Measurements from ENCODE around the gene FBLN2.
"Not testable (repeated sequence)": the region's sequence is repeated elsewhere in the genome, so short reads cannot be mapped to it uniquely, and the experiment has no call there.

Gene FBLN2

DNA sequence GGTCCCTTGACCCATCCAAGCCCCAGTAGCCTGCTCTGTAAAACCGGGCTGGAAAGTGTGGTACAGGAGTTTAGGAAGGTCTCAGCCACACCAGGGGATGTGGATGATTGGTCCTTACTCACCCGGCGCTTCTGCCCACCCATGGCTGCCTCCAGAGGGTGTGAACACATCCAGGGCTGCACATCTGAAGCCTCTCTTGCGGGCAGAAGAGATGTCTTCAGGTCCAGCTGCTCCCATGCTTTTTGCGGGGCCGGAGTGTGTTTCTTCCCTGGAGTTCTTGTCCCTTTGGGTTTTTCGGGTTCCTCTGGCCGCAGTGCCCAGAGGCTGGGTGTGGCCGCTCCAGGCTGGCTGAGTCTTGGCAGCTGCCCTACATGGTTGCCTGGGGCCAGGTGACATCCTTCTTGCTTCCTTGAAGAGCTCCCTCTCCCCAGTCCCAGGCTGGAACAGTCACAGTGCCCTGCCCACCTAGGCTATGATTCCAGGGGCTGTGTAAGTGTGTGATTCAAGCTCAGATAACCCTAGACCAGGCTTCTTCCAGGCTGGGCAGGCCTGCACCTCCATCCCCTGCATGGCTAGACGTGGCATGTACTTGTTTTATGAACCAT, 34.9 kb upstream of the FBLN2 start:
- no peak for DNase-seq (ENCODE audit: low read depth)

DNA sequence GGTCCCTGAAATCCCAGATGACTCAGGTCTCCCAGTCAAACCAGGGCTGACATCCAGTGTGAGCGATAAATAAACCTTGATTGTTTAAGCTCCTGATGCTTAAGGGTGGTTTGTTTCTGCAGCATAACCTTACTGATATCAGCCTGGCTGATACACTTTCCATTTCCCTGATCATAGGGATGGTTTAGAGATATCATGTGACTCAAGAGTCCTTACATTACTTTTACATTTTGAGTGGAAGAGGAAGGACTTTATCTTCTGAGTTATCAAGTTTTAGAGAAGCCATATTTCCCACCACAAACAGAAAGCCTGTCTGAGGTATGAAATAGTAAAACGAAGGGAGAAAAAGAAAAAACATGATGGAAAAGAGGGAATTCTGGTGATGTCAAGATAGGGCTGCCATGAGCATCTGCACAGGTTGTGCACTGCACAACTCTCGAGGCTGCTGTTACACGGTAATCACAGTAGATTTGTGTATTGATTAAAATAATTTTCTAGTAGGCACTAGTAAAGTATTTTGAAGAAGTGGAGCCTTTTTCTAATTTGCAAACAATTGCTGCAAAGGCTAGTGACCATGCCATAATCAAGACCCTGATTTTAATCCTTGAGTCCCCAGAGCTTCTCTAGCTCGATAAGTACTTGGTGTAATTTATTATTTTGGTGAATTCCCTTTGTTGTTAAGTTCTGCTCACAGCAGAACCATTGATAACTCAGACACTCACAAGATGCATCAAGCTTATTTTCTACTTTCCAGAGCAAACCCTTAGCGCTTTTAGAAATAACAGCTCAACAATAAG, 34.1 kb upstream of the FBLN2 start:
- no peak for DNase-seq (ENCODE audit: low read depth)

- no peak for DNase-seq (ENCODE audit: low read depth)
These were observed 32.9 kb upstream of the FBLN2 start for GRCh38 chr3:13515786-13516759.

- no peak for DNase-seq (ENCODE audit: low read depth)
These were observed 32.2 kb upstream of the FBLN2 start for GRCh38 chr3:13516760-13517135.

DNA sequence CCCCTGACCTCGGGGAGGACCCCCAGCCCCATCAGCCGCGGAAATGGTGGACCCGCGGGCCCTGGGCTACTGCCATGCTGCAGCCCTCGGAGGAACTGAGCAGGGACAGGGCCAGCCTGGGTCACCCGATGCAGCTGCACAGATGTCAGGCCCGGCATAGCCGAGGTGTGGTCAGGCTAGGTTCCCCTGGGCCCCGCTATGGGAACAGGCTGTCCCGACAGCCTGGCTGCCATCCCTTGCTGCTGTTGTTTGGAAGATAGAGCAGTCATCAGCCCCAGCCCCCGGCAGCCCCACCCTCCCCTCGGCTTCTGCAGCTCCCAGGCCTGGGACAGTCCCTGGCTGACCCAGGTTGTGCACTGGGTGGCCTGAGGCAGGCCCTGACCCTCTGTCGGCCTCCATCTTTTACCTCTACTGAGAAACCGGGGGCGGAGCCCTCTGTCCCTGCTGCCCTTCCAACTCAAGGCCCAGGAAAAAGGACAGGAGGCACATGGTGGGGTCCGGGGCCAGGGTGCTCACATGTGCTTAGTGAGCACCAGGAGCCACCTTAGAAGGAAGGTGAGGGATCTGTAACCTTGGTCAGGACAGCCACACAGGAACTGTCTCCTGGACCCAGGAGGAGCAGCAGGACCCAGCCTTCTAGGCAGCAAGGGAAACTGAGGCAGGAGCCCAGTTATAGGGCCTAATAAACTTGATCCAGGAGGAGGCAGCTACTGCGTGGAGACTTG, 31.5 kb upstream of the FBLN2 start:
- no peak for DNase-seq (ENCODE audit: low read depth)

GRCh38 chr3:13518516-13518953, 30.4 kb upstream of the FBLN2 start:
- no peak for DNase-seq (ENCODE audit: low read depth)

DNA sequence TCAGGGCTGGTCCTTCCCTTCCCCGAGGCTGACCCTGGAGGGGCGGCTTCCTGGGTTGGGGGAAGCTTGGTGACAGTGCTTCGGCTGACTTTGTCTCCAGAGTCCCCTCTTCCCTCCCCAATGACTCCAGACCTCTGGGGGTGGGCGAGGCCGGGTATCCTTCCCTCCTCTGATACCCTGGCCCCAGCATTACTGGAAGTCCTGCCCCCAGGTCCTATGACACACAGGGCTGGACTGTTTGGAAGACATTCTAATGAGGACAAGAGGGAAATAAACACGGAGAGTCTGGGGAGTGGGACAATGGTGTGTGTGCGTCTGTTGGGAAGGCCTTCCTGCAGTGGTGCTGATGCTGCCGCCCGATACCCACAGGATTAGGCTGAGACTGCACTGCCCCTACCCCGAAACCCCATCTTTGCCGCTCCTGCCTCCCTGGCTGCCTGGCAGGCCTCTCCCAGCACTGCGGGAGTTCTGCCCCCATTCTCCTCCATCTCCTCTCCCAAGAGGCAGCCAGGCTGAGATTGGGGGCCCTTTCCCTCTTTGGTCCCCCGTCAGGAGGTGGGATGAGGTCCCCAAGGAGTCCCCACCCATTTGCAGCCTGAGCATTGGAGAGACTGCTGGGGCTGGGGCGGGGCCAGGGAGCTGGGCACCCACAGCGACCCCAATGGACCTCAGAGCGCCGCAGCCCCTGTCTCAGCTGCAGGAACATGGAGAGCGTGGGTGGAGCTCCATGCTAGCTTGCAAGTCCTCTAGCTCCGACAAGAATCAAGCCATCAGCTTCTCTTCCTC, 29.7 kb upstream of the FBLN2 start:
- DNase-seq (ENCODE audit: low read depth), result no peak

GRCh38 chr3:13520326-13520880, 28.5 kb upstream of the FBLN2 start:
- DNase-seq (ENCODE audit: low read depth), result no peak

GRCh38 chr3:13521309-13521708, 27.6 kb upstream of the FBLN2 start:
- DNase-seq (ENCODE audit: low read depth), result no peak

DNA sequence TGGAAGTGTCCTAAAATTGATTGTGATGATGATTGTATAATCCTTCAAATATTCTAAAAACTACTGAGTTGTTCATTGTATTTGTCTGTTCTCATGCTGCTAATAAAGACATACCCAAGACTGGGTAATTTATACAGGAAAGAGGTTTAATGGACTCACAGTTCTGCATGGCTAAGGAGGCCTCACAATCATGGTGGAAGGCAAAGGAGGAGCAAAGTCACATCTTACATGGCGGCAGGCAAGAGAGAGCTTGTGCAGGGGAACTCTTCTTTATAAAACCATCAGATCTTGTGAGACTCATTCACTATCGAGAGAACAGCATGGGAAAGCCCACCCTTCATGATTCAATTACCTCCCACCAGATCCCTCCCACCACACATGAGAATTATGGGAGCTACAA, 27.2 kb upstream of the FBLN2 start:
- DNase-seq (ENCODE audit: low read depth), result not testable (repeated sequence)

GRCh38 chr3:13522236-13522635, 26.7 kb upstream of the FBLN2 start:
- no peak for DNase-seq (ENCODE audit: low read depth)

DNA sequence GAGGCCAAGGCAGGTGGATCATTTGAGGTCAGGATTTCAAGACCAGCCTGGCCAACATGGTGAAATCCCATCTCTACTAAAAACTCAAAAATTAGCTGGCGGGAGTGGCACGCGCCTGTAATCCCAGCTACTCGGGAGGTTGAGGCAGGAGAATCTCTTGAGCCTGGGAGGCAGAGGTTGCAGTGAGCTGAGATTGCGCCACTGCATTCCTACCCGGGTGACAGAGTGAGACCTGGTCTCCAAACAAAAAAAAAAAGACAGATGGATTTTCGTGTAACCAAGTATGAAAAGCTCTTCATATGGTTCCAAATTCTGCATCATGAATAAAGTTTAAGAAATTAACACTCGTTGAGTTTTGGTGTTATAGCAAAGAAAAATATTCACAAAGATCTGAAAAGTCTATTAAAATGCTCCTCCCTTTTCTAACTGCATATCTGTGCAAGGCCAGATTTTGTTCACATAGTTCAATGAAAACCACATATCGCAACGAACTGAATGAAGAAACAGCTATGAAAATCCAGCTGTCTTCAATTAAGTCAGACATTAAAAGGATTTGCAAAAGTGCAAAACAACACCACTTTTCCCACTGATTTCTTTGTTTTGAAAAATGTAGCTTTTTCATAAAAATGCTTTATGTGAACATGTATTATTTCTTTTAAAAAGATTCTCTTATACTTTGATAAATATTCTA, 23.8 kb upstream of the FBLN2 start:
- no peak for DNase-seq (ENCODE audit: low read depth)

GRCh38 chr3:13525827-13526625, 22.9 kb upstream of the FBLN2 start:
- no peak for DNase-seq (ENCODE audit: low read depth)

GRCh38 chr3:13526626-13526949, 22.3 kb upstream of the FBLN2 start:
- DNase-seq (ENCODE audit: low read depth), result no peak

- DNase-seq (ENCODE audit: low read depth), result no peak
These were observed 20.6 kb upstream of the FBLN2 start for GRCh38 chr3:13528217-13528867.

- no peak for DNase-seq (ENCODE audit: low read depth)
These were observed 19.5 kb upstream of the FBLN2 start for GRCh38 chr3:13529196-13530112.

DNA sequence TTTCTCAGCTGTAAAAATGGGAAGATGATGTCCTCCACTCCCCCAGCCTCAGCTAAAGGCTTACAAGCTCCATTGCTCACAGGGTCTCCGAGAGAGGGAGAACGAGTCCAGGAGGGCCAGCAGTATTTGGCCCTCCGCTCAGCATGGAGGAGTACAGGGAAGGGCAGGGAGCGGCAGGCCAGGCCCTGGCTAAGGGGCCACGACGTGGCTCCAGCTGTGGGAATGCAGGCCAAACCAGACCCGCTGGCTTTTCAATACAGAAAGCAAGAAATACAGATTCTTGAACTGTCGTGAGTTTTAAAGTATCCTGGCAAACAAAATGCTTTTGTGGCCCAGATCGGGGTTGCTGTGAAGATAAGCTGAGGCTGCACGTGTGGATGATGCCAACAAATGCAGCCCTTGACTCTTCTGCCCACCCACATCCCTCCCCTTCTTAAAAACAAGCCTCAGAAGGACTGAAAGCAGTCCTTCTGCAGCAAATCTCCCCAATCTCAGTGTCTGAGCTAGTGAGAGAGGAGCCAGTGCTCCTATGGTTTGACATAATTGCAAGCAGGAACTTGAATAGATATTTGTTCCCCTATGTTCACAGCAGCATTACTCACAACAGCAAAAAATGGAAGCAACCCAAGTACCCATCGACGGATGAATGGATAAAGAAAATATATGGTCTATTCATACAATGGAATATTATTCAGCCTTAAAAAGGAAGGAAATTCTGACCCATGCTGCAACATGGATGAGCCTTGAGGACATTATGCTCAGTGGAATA, 18.5 kb upstream of the FBLN2 start:
- no peak for DNase-seq (ENCODE audit: low read depth)
